Cardiac muscle cell (in vitro differentiated cells and primary cell): ENCODE measurements around the gene ZNF138. TPM values are rescaled to one million over a fixed set of nuclear protein-coding genes. Genes with fewer than 3 reads are reported as not detected.
A peak's percentile ranks its signal among the peaks of the same experiment; 100 is the strongest.

Source experiments
- DNase-seq, 2 donors: peaks; one replicate each; pipeline versions ENCODE4 v3.0.0 to v3.0.0-alpha.2; 2010 to 2017; ENCODE audit warnings: low read depth in 1 of 2, low spot score in 1 of 2
- H3K27ac ChIP-seq: fragments of 200-600 bp; sonication (generic); 2 replicates; pipeline ENCODE4 v1.5.1; 2016
- H3K27me3 ChIP-seq: fragments of 200-600 bp; sonication (generic); 2 replicates; pipeline ENCODE4 v1.6.0; 2016; ENCODE audit warnings: control low read depth
- H3K36me3 ChIP-seq: fragments of 200-600 bp; sonication (generic); 2 replicates; pipeline ENCODE4 v1.5.1; 2016; ENCODE audit warnings: control low read depth
- H3K4me1 ChIP-seq: fragments of 200-600 bp; sonication (generic); 2 replicates; pipeline ENCODE4 v1.8.1; 2017; ENCODE audit warnings: low read depth, mild to moderate bottlenecking, mixed run types
- H3K4me3 ChIP-seq: fragments of 200-600 bp; sonication (generic); 2 replicates; pipeline ENCODE4 v1.5.1; 2016; ENCODE audit warnings: mild to moderate bottlenecking
- H3K9me3 ChIP-seq: fragments of 200-600 bp; sonication (generic); 2 replicates; pipeline ENCODE4 v1.5.1; 2017; ENCODE audit warnings: low read depth, mild to moderate bottlenecking, control low read depth
- CTCF ChIP-seq: IDR thresholded peaks from 2 replicates; pipeline ENCODE4 v1.5.1; 2012; ENCODE audit warnings: low read depth, mild to moderate bottlenecking, low read length
- polyA plus RNA-seq: library from polyadenylated mRNA; unstranded; fragments of >200 nt; fragmentation: Nextera tagmentation; extraction: Ambion mirVana; gene quantifications from 2 replicates; pipeline ENCODE4 v1.2.1, GENCODE V29; 2016
- total RNA-seq: library from RNA; depleted of rRNA; stranded (reverse); fragments of >200 nt; gene quantifications from 2 replicates; pipeline ENCODE4 v1.2.3, GENCODE V29; 2016

The ZNF138 gene
- 10.3 and 18.3 TPM in 2 replicates for total RNA-seq
- polyA plus RNA-seq: 10.1 and 10.4 TPM in 2 replicates

GRCh38 chr7:64794171-64794844 lies at the start of gene ZNF138:
TSS of gene ZNF138 (plus strand) at chr7:64794428. CDS start at chr7:64794569, 141 bp downstream.
- no peaks in the 10 kb centered on the region for H3K27me3 ChIP-seq
- no peak for TF ChIP-seq CTCF

DNA sequence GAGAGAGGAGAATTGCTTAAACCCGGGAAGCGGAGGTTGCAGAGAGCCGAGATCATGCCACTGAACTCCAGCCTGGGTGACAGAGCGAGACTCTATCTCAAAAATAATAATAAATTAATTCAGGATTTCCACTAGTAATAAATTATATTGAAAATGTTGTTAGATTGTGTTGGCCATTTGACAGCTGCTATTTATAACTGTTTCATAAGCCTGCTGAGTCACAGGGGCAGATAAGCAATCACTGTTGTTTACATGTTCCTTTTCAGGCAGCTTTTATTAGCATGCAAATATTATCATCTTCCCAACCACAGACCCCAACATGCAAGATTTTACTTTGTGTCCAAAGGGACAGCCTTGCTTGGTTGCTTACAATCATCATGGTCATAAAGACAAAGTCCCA lies 49.5 kb upstream of the ZNF138 start:
- peaks cover 4% of the 10 kb centered on the region for H3K9me3 ChIP-seq
- no peaks in the 10 kb centered on the region for H3K36me3 ChIP-seq
- no peak overlapping the region for H3K4me3 ChIP-seq
- no peaks in the 10 kb centered on the region for H3K4me1 ChIP-seq
- DNase-seq: no peak
- H3K27me3 ChIP-seq: no peaks in the 10 kb centered on the region
- H3K27ac ChIP-seq: no peak overlapping the region
- TF ChIP-seq CTCF: no peak

More at GRCh38 chr7:64794171-64794844, at the start of gene ZNF138:
- Histone ChIP-seq H3K27ac (peak within 1 kb of the TSS; percentile 92), H3K9me3 (no peaks in the 10 kb centered on the region), H3K4me1 (peaks cover 4% of the 10 kb centered on the region), H3K36me3 (peaks cover under 1% of the 10 kb centered on the region), H3K4me3 (peak within 1 kb of the TSS; percentile 70)
- DNase-seq: peak; percentile 96 to 98

DNA sequence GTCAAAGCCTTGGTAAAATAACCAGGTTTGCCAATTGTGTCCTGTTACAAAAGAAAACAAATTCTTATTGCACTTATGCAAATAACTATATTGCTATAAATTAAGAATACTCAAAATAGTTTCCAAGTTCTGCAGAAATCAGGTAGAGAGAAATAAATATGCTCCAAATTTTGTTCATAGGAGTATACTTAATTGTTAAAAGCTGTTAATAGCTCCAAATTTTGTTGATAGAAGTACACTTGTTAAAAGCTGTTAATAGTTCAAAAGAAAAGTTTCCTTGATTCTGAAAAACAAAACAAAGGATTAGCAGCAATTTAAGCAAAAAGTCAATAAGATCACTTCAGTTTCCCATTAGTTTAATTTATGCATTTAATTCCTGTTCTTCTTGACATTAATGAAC lies 46.4 kb upstream of the ZNF138 start:
- no peak overlapping the region for H3K27ac ChIP-seq
- no peak for TF ChIP-seq CTCF
- peaks cover 4% of the 10 kb centered on the region for H3K9me3 ChIP-seq

GRCh38 chr7:64753032-64753431 lies 41.2 kb upstream of the ZNF138 start:
- H3K36me3 ChIP-seq: no peaks in the 10 kb centered on the region
- no peak for TF ChIP-seq CTCF
- no peak for DNase-seq
- H3K4me1 ChIP-seq: no peaks in the 10 kb centered on the region
- no peak overlapping the region for H3K27ac ChIP-seq
- peaks cover 4% of the 10 kb centered on the region for H3K9me3 ChIP-seq
- H3K4me3 ChIP-seq: no peak overlapping the region
- H3K27me3 ChIP-seq: no peaks in the 10 kb centered on the region

More for the DNA sequence above, 46.4 kb upstream of the ZNF138 start:
- Histone ChIP-seq H3K4me1 (no peaks in the 10 kb centered on the region), H3K27me3 (no peaks in the 10 kb centered on the region), H3K4me3 (no peak overlapping the region), H3K36me3 (no peaks in the 10 kb centered on the region)
- DNase-seq: no peak

GRCh38 chr7:64755865-64756264 lies 38.4 kb upstream of the ZNF138 start:
- no peaks in the 10 kb centered on the region for H3K4me1 ChIP-seq
- no peak for DNase-seq
- H3K9me3 ChIP-seq: no peaks in the 10 kb centered on the region
- no peak overlapping the region for H3K4me3 ChIP-seq
- no peaks in the 10 kb centered on the region for H3K27me3 ChIP-seq
- no peak overlapping the region for H3K27ac ChIP-seq
- no peak for TF ChIP-seq CTCF
- no peaks in the 10 kb centered on the region for H3K36me3 ChIP-seq
